Iris pigment epithelial cell (primary cell): ENCODE results near the gene B9D1.

ENCODE experiments used
- DNase-seq: peaks from one replicate; pipeline ENCODE4 v3.0.0-alpha.2; 2011; ENCODE audit warnings: low read depth

The B9D1 gene

DNA sequence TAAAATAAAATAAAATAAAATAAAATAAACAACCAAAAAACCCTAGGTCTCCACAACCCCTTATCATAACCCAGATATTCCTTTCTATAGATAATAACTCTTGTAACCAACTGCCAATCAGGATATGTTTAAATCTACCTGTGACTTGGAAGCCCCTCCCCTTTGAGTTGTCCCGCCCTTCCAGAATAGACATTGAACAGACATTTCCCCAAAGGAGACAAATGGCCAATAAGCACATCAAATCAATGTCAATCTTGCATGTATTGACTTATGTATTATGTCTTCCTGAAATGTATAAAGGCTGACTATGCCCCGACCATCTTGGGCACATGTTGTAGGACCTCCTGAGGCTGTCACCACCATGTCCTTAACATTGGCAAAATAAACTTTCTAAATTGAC is 14.3 kb upstream of the B9D1 start:
- DNase-seq, result no peak

DNA sequence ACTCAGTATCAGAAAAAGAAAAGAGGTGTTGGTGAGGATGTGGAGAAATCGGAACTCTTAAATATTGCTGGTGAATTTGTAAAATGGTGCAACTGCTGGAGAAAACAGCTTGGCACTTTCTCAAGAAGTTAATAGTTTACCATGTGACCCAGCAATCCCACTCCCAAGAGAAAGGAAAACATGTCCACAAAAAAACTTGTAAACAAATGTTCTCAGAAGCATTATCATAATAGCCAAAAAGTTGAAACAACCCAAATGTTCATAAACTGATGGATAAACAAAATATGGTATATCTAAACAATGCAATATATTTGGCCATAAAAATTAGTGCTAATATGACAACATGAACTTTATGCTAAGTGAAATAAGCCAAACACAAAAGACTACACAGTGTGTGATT is 13.2 kb upstream of the B9D1 start:
- no peak for DNase-seq

DNA sequence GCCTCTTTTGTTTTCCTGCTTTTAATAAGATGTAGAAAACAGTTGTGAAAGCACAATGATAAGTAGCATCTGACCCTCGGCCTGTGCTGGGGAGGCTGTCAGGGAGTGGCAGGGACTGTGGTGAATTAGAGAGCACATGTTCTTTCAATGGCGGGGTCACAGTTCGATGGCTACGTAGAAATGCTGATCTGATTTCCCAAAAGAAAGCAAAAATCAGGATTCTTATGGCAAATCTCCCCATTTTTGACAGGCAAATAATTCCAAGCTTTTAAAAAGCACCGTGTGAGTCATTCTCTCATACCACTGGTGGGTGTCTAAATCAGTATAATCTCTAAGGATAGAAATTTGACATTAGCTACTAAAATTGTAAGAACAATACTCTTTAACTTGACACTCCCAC is 11.6 kb upstream of the B9D1 start:
- no peak for DNase-seq

DNA sequence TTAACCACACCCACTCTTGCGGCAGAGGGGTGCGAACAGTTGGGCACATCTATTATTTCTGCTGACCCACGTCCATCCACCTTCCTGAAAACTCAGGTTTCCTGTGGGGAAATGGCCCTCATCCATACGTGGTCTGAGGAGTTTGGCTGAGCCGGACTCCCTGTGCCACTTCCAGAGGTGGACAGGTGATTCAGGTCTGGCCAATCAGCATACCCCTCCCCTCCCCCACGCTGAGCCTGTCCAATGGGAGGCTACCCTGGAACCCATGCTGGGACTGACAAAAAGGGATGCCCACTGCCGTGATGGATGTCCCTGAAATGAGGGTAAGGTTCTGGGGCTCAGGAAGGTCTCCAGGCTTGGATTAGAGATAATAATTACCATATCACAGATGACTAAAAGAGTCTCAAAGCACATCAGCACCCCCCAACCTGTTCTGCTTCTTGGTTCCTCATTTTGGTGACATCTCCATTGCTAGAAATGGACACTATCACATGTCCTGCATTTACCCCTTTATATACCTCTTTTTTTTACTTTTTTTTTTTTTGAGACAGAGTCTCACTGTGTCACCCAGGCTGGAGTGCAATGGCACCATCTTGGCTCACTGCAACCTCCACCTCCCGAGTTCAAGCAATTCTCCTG is 10.5 kb upstream of the B9D1 start:
- no peak for DNase-seq

DNA sequence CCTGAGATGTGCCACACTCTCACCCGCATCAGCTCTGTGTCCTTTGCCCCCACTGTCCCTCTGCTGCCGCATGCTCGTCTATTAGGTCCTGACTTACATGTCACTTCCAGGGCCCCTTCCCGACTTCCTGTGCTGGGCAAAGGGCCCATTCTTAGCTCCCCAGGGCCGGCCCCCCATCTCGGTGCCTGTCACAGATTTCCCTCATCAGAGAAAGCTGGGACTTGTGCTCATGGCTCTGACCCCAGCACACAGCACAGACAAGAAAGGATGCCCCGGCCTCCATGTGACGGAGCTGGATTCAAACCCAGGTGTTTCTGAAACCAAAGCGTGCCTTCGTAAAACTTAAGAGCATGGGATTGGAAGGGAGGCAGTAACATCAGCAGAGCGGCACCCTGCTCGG is 9.9 kb upstream of the B9D1 start:
- DNase-seq, result no peak

DNA sequence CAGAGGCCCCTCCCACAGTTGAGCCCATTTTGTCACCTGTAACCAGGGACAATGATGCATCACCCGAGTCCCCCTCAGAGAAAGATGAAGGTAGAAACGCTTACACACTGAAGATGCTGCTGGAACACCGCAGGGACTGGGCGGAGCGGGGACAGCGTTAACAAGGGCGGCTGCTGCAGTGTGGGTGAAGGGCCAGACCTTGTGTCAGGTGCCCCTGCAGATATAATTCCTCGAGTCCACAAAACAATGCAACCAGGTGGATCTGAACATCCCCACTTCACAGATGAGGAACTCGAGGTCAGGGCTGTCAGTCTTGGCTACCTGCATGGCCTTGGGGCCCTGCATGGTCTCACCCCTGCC is 9.5 kb upstream of the B9D1 start:
- DNase-seq, result no peak

DNA sequence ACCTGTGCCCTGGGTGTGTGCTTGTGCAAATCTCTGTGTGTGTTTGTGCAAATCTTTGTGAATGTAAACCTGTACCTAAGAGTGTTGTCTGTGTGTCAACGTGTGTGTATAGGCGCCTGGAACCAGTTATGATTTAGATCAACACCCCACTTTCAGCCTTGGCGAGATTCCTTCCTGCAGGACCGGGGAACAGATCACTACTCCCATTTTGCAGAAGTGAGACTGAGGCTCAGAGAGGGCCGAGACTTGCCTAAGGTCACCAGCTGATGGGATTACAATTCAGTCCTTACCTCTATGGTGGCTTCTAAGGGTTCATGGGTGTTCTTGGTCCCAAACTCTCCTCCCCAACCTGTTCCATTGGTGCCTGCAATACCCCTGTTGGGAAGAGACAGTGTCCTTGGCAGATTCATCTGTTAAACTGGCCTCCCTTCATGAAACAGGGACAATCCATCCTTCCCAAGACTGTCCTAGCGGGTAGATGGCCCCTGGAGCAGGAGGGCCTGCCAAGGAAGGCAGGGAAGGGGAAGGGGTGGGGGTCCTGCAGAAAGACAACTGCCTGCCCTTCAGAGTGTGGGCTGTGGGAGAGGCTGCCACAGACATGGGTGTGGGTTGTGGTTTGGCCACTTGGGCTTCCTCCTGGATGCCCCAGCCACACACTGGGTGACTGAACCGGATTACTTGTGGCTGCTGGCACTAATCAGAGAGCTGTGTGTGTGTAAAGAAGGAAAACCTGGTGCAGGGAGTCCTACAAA is 8.9 kb upstream of the B9D1 start:
- no peak for DNase-seq

DNA sequence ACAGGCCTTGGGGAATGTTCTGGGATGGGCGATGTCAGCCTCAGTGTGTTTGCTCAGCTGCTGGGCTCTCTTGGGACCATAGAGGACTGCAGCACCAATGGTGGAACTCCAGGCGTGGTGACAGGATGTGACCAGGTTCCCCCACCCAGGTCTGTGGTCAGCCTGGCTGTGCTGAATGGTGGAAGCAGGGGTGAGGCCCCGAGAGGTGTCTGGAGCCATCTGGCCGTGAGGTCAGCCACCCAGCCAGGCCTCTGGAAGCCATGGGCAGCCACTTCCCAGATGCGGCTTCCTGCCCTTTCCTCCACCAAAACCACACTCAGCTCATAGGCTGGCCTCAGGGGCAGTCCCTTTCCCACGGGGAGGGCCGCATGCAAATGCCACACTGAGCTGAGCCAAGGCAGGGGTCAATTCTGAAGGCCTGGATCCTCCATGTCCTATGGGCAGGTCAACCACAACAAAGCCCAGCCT is 8.0 kb upstream of the B9D1 start:
- no peak for DNase-seq

DNA sequence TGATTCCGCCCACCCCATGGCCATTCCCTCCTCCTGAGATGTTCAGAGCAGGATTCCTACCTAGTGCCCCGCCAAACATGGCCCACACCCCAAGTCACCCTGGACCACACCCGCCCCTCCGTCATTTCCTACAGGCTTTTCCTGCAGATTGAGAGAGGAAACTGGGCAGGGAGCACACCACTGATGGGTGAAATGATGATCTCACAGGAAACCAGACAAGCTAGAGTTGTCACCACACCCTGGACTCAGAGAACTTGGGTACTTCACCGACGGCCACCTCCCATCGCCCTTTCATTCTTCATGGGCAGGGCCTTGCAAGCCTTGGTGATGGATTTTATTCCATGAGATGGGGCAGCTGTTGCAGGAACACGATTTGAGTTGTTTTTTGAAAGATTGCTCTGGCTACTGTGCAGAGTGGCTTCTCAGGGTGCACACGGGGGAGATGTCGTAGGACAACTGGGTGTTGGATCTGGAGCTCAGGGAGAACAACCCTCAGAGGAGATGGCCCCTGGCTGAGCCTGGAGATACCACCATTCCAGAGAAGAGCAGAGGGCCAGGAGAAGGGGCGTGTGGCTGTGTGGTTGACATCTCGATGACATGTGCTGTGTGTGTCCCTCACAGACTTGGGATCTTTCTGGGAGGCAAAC is 7.4 kb upstream of the B9D1 start:
- no peak for DNase-seq

DNA sequence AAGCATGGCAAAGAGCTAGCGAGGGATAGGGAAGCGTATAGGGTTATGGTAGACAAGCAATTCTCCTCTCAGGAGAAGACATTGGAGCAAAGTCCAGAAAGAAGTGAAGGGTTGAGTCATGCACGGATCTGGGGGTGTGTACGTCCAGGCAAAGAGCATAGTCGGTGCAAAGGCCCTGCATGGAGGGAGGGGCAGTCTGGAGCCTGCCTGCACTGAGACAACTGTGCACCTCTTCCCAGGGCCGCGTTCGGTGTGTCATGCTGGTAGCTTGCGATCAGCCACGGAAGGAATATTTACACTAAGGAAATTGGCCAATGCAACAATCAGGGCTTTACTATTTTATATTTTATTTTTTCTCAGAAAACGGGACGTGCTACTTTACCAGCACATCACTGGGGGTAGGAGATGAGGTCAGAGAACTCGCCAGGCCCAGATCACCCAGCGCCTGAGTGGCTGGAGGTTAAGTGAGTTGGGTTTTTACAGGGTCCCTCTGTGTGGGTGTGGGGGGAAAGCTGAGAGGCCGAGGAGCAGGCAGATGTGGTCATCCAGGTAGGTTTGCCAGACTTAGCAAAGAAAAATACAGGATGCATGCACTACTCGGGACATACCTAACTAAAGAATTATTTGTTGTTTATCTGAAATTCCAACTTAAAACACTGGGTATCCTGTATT is 6.7 kb upstream of the B9D1 start:
- no peak for DNase-seq

DNA sequence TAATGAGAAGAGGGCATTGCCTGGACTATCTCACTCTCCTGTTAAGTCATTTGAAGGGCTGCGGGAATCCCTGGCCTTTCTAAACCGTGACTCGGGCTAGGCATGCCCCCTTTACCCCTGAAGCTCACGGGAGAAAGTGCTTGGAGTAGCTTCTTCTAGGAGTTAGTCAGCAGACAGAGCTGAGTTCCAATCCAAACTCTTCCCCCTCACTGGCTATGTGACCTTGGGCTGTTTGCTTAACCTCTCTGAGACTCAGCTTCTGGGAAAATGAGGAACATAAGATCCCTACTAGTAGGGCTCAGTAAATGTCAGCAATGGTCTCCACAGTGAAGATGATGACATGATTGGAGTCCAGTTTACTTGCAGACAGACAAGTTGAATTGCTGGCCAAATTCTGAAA is 5.7 kb upstream of the B9D1 start:
- DNase-seq, result peak; percentile 36

DNA sequence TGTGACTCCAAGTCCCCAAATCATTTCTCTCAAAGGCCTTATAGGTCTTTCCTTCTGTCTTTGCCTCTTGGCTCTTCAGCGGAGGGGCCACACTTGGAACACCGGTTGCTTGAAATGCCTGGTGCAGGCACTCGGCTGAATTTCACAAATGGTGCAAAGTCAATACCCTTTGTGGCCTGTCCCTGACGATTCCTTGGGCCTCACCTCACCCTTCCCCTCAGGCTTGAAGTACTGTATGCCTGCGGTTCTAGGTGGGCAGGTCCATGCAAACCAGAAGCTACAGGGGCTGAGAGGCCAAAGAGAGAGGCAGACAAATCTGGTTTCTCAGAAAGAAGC is 4.1 kb upstream of the B9D1 start:
- DNase-seq, result no peak

DNA sequence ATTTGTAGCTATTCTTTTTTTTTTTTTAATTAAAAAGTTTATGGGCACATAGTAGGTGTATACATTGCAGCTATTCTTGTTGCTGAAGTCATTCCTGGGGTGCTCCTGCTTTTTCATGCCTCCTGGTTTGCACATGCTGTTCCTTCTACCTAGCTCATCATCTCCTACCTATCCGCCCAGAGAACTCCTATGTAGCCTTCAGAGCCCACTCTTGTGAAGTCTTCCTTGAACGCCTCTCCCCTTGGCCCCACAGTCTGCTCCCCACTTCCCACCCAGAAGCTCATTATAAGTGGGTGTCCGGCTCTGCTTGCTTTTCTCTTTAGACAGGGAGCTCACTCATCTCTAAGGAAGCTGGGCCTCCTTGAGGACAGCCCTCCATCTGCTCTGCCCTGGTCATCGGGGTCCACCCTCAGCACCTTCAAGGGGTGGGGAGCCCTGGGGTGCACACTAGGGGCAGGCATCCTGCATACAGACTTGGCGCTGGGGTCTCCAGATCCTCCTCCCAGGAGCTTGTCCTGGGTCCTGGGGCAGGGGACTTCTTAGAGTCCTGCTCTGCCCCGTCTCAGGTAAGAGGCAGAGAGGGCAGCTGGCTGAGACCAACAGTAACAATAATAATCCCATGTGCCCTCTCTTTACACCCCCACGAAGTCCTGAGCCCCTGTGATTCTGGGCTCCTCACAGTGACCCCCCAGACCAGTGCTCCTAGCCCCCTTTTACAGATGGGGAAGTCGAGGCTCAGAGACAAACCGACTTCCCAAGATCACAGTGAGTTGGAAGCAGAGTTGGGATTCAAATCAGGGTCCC is 3.5 kb upstream of the B9D1 start:
- DNase-seq, result no peak

DNA sequence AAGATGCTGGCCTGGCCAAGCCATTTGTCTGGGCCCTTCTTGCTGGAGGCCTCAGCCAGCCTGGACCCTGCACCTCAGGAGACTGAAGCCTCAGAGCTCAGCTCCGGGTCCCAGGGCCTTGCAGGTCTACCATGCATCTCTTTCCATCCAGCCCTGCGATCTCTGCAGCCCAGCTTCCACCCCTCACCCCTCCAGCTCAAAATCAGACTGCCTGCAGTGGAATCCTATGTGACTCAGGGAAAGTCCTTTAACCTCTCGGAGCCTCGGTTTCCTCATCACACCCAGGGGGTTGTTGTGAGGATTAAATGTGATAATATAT is 2.9 kb upstream of the B9D1 start:
- DNase-seq, result no peak

DNA sequence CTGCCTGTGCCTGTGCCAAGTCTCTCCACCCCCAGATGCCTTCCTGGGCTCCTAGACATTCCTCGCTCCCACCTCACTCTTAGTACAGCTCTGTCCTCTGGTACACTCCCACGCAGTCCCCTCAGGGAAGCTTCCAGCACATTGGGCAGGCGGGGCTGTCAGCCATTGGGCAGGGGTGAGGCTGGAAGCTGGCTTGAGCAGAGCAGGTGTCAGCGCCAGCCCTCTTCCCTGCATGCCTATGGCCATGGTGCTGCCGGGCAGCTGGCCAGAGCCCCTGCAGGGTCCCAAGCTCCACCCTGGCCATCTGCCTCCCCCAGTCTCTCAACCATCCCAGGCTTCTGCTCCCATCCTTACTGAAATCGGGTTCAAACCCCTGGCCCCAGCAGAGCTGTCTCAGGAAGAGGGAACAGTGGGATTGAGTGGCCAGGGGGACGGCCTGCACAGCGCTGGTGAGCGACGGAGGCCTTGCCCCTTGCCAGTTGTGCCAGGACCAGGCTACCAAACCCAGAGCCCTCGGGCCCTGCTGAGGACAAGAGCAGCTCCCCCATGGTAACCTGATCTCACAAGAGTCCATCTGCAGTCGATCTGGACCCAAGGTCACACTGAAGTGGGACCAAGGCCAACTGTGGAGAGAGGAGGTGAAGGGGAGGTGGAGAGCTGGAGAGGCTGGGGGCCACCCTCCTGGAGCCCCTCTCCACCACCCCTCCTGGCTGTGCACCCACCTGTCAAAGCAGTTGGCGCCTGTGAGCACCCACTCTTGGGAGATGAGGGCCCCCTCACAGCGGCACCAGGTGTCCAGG is 2.4 kb upstream of the B9D1 start:
- no peak for DNase-seq

DNA sequence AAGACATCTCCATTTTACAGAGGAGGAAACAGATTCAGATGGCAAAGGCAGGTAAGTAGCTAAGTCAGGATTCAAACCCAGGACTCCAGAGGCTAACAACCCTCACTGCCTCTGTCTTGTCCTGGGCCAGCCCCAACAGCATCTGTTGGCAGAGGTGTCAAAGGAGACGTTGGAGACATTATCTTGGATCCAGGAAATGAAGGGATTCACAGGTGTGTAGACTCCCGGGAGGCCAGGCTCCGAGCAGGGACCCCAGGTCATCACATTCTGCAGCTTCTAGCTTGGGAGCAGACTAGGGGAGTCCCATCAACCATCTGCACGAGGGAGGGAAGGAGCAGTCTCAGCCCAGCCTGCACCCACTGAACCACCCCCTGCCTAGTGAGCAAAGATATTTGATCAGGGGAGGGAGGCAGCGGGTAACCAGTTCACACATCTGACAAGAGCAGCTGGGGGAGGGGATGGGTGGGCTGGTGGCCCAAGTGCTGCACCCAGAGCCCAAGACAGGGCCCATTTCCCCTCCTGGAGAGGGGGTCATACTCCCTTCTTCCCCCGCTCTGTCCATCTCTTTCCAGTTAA is 1.0 kb upstream of the B9D1 start:
- DNase-seq, result no peak

DNA sequence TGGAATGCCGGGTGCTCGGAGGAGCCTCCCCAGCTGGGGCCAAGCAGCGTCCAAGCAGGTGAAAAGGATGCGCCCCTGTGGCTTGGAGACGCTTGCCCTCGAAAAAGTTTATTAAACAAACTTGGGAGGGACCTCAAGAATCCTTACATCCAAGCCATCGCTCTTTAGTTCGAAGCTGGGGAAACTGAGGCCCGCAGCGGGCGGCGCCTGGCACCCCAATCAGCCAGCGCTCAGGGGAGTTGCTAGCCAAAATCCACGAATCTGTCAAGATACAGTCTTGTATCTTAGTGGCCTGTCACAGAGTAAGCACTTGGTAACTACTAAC is 553 bp upstream of the B9D1 start:
- DNase-seq, result no peak

DNA sequence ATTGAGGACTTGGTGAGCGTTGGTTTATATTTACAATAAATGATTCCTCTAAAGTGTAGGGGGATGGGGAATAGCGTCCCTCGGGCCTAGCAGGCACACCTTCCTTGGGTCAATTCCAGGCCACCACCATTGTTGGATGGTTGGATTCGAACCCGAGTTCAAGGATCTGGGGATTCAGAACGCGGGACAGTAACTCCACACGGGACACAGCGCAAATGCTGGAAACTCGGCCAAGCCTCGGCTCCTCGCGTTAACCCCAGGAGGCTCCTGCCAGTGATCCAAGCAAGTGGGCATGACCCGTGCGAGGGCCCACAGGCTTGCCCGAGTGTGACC is 613 bp downstream of the B9D1 start:
- no peak for DNase-seq

DNA sequence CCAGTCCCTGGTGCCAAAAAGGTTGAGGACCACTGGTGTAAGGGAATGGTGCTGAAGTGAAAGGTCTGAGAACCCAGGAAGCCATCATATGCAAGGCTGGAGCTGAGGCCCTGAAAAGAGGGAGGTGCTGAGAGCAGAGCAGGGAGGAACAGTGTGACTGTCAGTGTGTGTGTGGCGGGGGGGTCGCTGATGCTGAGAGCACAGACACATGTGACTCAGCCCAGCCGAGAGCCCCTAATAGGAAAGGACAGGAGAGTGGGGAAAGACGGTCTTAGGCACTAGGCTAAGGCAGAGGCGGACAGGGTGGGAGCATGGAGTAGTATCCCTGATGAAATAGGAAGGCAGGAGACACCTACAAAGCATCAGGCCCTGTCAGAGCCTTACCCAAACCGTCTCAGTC is 1.2 kb downstream of the B9D1 start:
- no peak for DNase-seq

DNA sequence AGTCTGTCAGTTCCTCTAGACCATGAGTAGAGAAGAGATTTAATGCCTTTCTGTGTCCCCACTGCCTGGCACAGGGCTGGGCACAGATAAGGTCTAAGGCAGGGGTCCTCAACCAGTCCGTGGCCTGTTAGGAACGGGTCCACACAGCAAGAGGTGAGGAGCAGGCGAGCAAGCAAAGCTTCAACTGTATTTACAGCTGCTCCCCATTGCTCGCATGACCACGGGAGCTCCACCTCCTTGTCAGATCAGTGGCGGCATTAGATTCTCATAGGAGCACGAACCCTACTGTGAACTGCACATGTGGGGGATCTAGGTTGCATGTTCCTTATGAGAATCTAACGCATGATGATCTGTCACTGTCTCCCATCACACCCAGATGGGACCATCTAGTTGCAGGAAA is 1.8 kb downstream of the B9D1 start:
- no peak for DNase-seq

DNA sequence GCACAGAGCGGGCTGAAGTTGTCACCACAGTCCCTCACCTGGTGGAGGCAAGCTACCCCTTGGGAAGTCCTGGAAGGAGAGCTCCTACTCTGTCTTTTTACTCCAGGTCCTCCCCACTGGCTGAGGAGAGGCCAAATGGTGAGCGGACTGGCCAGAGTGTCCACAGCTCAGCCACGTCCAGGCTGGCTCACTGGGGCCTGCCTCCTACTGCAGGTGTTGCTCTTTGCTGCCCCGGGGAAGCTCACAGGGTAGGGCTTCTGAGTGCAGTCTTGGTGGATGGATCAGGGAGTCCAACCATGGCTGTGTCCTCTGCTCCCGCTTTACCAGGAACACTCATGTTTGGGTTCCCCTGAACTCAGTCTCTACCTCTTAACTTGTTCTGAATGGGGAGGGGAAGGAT is 2.7 kb downstream of the B9D1 start:
- DNase-seq, result no peak

DNA sequence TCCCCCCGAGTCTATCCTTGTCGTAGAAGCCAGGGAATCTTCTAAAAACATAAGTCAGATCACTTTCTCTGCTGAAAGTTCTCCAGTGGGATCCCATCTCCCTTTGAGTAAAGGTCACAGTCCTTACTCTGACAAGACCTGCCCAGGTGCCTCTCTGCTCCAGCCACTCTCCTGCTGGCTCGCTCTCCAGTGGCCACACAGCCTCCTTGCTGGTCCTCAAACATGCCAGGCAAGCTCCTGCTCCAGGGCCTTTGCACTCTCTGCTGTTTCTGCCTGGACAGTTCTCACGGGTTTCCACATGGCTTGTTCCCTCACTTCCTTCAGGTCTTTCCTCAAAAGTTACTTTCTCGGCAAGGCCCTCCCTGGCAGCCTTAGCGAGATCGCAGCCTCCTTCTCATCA is 3.4 kb downstream of the B9D1 start:
- no peak for DNase-seq
